Spleen (tissue), 7 donors: Measurements from ENCODE around the gene FUOM.

ENCODE experiments used
- CTCF ChIP-seq, 11 experiments: fragments of 200-600 bp in 7 of 11; fragments of 450-650 bp in 4 of 11; sonication (generic) in 4 of 11; IDR thresholded peaks in 8 of 11; conservative IDR thresholded peaks in 3 of 11; 1 replicate in 7 of 11; 2 replicates in 4 of 11; pipeline versions ENCODE4 v1.4.0 to v1.8.0; 2016 to 2021; ENCODE audit warnings: antibody characterized with exemption in 11 of 11, inconsistent platforms in 4 of 11, mild to moderate bottlenecking in 1 of 11
- POLR2A ChIP-seq, 3 donors: fragments of 450-650 bp; IDR thresholded peaks; one replicate each; pipeline ENCODE4 v1.5.1; 2017; ENCODE audit warnings: antibody characterized with exemption in 3 of 3, mild to moderate bottlenecking in 1 of 3
- donor health status: DM: no; HTN: no; CAD: no; lungs with moderate emphysema.
- donor health status: DM: no; HTN: no; CAD: no.
- donor health status: DM: no; HTN: no; CAD: no.

GRCh38 chr10:133338080-133339071, 19.4 kb downstream of the FUOM start:
- no peak for TF ChIP-seq CTCF (IDR thresholded peaks at IDR 0.05 in 8 of 11, conservative IDR thresholded peaks at IDR 0.05 in 3 of 11)
- TF ChIP-seq POLR2A (IDR thresholded peaks at IDR 0.05) = no peak
